ENCODE results near the gene NFYC.

NFYC gene

GRCh38 chr1:40709802-40710278 is 18.3 kb downstream of the NFYC start:
- TF ChIP-seq, protein P1, sequence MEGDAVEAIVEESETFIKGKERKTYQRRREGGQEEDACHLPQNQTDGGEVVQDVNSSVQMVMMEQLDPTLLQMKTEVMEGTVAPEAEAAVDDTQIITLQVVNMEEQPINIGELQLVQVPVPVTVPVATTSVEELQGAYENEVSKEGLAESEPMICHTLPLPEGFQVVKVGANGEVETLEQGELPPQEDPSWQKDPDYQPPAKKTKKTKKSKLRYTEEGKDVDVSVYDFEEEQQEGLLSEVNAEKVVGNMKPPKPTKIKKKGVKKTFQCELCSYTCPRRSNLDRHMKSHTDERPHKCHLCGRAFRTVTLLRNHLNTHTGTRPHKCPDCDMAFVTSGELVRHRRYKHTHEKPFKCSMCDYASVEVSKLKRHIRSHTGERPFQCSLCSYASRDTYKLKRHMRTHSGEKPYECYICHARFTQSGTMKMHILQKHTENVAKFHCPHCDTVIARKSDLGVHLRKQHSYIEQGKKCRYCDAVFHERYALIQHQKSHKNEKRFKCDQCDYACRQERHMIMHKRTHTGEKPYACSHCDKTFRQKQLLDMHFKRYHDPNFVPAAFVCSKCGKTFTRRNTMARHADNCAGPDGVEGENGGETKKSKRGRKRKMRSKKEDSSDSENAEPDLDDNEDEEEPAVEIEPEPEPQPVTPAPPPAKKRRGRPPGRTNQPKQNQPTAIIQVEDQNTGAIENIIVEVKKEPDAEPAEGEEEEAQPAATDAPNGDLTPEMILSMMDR (IDR thresholded peaks at IDR 0.05; ENCODE audit: borderline replicate concordance, control extremely low read depth, extremely low read depth, insufficient read depth, missing control alignments) = no peak
- in situ Hi-C loops (cut with MboI; ENCODE audit: low sequenced_read_pairs, unreplicated experiment) = no loop called here
- no peak for DNase-seq (ENCODE audit: low spot score)

DNA sequence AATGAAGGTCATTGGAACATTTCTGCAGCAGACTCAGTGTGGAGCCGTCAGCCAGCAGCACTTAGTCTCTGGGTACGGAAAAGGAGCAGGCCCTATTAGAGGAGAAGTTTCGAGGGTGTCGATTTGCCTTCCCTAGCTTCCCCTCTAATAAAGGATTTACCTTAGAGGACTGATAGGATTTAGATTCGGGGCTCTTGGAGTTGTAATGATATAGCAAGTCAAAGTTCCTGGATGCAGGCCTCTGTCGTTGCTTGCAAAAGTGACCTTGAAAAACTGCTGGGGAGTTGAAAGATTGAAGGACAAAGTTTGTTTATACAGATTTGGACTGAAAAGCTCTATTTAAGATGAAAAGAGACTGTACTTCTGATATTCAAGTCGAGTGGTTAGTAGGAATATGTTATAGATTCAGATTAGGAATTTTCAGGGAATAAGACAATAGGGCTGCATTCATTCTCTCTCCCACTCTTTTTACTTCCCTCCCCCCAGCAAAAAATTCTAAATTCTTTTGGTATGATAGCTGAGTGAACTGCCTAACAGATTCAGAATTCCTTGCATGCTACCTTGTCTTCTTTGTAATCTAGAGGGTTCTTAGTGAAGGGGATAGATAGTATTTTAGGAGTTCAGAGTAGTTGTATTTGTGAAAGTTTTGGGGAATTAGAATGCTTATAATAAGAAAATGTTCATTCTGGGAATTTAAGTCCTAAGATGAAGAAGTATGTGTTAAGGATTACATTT is 19.2 kb downstream of the NFYC start:
- DNase-seq (ENCODE audit: low spot score) = no peak
- in situ Hi-C loops (cut with MboI; ENCODE audit: low sequenced_read_pairs, unreplicated experiment) = no loop called here
- TF ChIP-seq, protein P1 (IDR thresholded peaks at IDR 0.05; ENCODE audit: borderline replicate concordance, control extremely low read depth, extremely low read depth, insufficient read depth, missing control alignments) = no peak

DNA sequence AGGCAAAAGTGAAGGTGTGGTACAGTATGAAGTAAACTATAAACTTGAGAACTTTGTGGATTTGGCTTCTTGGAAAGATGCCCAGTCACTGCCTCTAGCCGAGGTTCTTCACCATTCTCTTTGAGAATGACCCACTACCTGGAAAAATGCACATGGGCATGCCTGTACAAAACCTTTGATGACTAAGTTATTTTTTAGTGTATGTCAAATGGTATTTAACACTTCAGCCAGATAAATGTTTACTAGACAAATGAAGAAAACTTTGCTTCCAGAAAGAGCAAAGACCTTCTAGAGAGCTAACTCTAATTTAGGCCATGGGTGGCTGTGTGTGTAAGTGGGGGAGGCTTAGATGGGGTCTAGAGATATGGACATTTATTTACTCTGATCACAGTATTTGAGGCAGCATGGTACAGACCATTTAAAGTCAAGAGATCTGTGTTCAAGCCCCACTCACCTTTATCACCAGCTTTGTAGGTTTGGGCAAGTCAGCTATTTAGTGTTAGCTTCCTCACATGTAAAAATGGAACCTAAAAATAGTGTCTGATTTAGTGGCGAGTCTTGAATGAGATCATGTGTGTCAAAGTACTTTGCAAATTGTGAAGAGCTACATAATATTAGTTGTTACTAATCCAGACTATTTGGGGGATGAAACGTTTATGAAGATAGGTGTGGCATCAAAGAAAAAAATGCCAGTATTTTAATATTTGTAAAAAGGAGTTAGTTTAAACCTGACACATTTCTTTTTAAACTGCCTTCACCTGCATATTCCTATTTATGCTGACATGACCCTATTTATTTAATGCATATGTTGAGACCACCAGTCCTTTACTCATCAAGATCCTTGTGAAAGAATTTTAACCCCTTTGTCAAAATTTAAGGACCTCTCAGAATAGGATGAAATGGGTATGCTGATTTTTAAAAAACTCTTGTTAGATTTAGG is 20.2 kb downstream of the NFYC start:
- in situ Hi-C loops (cut with MboI; ENCODE audit: low sequenced_read_pairs, unreplicated experiment) = no loop called here
- TF ChIP-seq, protein P1 (IDR thresholded peaks at IDR 0.05; ENCODE audit: borderline replicate concordance, control extremely low read depth, extremely low read depth, insufficient read depth, missing control alignments) = no peak
- DNase-seq (ENCODE audit: low spot score) = no peak

- TF ChIP-seq, protein P1 (IDR thresholded peaks at IDR 0.05; ENCODE audit: borderline replicate concordance, control extremely low read depth, extremely low read depth, insufficient read depth, missing control alignments) = no peak
- in situ Hi-C loops (cut with MboI; ENCODE audit: low sequenced_read_pairs, unreplicated experiment) = no loop called here
- DNase-seq (ENCODE audit: low spot score) = no peak
Observed at GRCh38 chr1:40712405-40712944, 21.0 kb downstream of the NFYC start.

DNA sequence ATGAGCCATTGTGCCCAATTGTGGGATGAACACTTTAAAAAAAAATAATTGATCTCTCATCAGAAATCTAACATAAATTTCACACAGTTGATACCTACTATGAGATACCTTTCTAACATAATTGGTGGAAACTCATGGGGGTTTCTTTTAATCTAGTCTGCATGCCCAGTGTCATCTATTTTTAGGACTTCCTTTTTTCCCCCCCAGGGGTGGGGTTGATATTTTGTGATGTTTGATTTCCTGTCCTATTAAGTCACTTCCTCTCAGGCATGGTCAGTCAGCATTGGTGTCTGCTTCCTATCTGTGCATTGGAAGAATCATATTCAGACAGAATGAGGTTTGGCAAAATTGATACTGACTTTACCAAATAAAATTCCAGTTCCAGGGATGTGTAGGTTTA is 21.5 kb downstream of the NFYC start:
- DNase-seq (ENCODE audit: low spot score) = peak; percentile 46
- TF ChIP-seq, protein P1 (IDR thresholded peaks at IDR 0.05; ENCODE audit: borderline replicate concordance, control extremely low read depth, extremely low read depth, insufficient read depth, missing control alignments) = no peak
- in situ Hi-C loops (cut with MboI; ENCODE audit: low sequenced_read_pairs, unreplicated experiment) = no loop called here

DNA sequence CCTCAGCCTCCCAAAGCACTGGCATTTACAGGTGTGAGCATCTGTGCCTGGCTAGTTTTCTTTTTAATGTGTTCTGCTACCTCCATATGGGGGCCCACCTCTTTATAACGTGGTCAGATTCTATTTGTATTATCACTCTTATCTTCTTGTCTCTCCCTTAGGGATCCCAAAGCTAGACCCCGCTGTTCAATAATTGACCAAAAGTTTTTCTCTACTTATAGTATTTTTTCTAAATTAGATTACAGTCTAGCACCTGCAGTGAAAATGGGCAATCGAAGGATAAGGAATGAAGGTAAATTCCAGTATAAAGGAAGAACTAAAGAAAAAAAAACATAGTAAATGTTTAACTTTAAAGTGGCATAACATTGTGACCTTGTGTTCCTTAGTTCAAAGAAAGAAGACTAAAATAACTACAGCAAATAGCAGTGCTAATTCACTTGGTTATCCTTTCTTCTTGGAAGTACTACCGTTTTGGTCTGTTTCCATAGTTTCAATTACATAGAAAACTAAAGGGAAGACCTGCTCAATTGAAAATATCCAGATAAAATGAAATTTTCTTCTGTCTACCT is 24.1 kb downstream of the NFYC start:
- DNase-seq (ENCODE audit: low spot score) = no peak
- TF ChIP-seq, protein P1 (IDR thresholded peaks at IDR 0.05; ENCODE audit: borderline replicate concordance, control extremely low read depth, extremely low read depth, insufficient read depth, missing control alignments) = no peak
- in situ Hi-C loops (cut with MboI; ENCODE audit: low sequenced_read_pairs, unreplicated experiment) = no loop called here

Measured in GM13976 (cell line).